Activated naive CD4-positive, alpha-beta T cell treated with anti-CD3 and anti-CD28 coated beads for 36 hours (primary cell): Measurements from ENCODE around the gene GRK6. TPM values are rescaled to one million over a fixed set of nuclear protein-coding genes. Genes with fewer than 3 reads are reported as not detected.
A peak's percentile ranks its signal among the peaks of the same experiment; 100 is the strongest.

ENCODE experiments used
- CTCF ChIA-PET: fragments of 350-600 bp; sonication (Branson Sonifier 250); formaldehyde crosslinking; loops from one replicate; lab custom pipeline; 2021; ENCODE audit warnings: antibody characterized with exemption; lab: Charles Lee
- DNase-seq: peaks from one replicate; pipeline ENCODE4 v3.0.0-alpha.2; 2020
- H3K27ac Mint-ChIP-seq: one replicate; pipeline ENCODE4 v1.8.0; 2021; ENCODE audit warnings: mild to moderate bottlenecking, mixed read lengths
- H3K27me3 Mint-ChIP-seq: one replicate; pipeline ENCODE4 v1.8.0; 2021; ENCODE audit warnings: low read depth, mixed read lengths
- H3K36me3 Mint-ChIP-seq: one replicate; pipeline ENCODE4 v1.8.0; 2021; ENCODE audit warnings: low read depth, mixed read lengths
- H3K4me1 Mint-ChIP-seq: one replicate; pipeline ENCODE4 v1.8.0; 2021; ENCODE audit warnings: low read depth, mixed read lengths
- H3K4me3 Mint-ChIP-seq: one replicate; pipeline ENCODE4 v1.8.0; 2021; ENCODE audit warnings: mild to moderate bottlenecking, moderate library complexity, mixed read lengths
- H3K9me3 Mint-ChIP-seq: one replicate; pipeline ENCODE4 v1.8.0; 2021; ENCODE audit warnings: mixed read lengths
- intact Hi-C: fragments of 100-400 bp; cut with micrococcal nuclease; formaldehyde crosslinking; loops from one replicate; pipeline ENCODE4 v1.15.1; 2023
- total RNA-seq, 2 experiments: library from RNA; stranded (reverse); gene quantifications; one replicate each; pipeline ENCODE4 v1.2.3, GENCODE V29; 2021

GRK6 gene
- total RNA-seq, 2 experiments from 2014 or later: 117 to 133 TPM

DNA sequence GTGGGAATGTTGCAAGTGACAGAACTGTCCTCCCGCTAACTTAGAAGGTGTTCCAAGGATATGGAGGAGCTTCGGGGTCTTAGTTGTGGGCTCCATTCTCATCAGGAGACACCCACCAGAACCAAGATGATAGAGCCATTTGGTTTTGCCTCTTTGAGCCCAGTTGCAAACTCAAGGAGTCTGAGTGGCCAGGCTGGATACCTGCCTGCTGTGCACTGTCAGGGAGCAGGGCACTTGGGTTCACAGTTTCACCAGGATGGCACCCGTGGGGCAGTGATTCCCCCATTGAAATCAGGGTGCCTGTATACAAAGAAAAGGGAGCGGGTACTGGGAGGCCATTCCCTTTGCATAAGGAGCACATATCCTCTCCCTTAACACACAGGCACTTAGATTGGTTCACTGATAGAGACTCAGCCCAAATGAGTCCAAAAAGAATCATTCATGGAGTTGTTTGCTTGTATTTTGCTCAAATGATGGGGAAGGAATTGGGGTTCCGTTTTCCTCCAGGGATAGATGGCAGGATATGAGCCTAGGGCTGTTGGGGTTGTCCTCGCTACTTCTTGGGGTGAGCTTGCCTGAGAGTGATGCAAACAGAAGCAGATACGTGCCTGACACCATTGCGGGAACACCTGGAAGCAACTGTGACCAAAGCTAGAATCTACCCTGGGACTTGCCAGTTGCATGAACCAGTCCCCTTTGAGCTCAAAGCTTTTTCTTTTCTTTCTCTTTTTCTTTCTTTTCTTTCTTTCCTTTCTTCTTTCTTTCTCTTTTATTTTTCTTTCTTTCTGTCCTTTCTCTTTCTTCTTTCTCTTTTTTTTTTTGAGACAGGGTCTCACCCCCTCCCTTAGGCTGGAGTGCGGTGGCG is 18.8 kb downstream of the GRK6 start:
- no peaks in the 10 kb centered on the region for H3K27me3 Mint-ChIP-seq
- peak overlapping the region; percentile 92 for H3K27ac Mint-ChIP-seq
- H3K4me1 Mint-ChIP-seq: peaks cover 51% of the 10 kb centered on the region
- CTCF ChIA-PET: interaction anchor here (0.7 to 8.6 kb wide), 10 partner anchors 9 to 135 kb away, joined by 3 to 131 read pairs (median 7); no protein-coding TSS in a partner anchor
- no peaks in the 10 kb centered on the region for H3K9me3 Mint-ChIP-seq
- intact Hi-C loops: loop anchor here (1.0 to 2.0 kb wide), 3 partner anchors 9 to 40 kb away; no protein-coding TSS in a partner anchor
- H3K36me3 Mint-ChIP-seq: peaks cover 5% of the 10 kb centered on the region
- DNase-seq: peak; percentile 70
- H3K4me3 Mint-ChIP-seq: peak overlapping the region; percentile 77

DNA sequence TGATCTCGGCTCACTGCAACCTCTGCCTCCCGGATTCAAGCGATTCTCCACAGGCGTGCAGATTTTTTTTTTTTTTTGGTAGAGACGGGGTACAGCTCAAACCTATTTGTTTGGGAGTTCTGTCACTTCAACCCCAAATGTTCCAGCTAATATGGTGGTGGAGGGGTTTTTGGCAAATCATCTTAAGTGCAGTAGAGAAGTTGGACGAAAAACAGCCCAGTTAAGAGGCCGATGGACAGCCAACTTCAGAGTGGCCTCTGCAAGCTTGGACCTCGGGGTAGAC is 19.4 kb downstream of the GRK6 start:
- CTCF ChIA-PET: interaction anchor here (0.7 to 8.6 kb wide), 10 partner anchors 9 to 136 kb away, joined by 3 to 131 read pairs (median 7); no protein-coding TSS in a partner anchor
- intact Hi-C loops: loop anchor here (1.0 to 2.0 kb wide), 3 partner anchors 8 to 41 kb away; no protein-coding TSS in a partner anchor
- H3K27ac Mint-ChIP-seq: peak overlapping the region; percentile 92
- H3K4me1 Mint-ChIP-seq: peaks cover 48% of the 10 kb centered on the region
- peaks cover 2% of the 10 kb centered on the region for H3K36me3 Mint-ChIP-seq
- H3K27me3 Mint-ChIP-seq: no peaks in the 10 kb centered on the region
- H3K9me3 Mint-ChIP-seq: no peaks in the 10 kb centered on the region
- H3K4me3 Mint-ChIP-seq: peak overlapping the region; percentile 77
- no peak for DNase-seq

DNA sequence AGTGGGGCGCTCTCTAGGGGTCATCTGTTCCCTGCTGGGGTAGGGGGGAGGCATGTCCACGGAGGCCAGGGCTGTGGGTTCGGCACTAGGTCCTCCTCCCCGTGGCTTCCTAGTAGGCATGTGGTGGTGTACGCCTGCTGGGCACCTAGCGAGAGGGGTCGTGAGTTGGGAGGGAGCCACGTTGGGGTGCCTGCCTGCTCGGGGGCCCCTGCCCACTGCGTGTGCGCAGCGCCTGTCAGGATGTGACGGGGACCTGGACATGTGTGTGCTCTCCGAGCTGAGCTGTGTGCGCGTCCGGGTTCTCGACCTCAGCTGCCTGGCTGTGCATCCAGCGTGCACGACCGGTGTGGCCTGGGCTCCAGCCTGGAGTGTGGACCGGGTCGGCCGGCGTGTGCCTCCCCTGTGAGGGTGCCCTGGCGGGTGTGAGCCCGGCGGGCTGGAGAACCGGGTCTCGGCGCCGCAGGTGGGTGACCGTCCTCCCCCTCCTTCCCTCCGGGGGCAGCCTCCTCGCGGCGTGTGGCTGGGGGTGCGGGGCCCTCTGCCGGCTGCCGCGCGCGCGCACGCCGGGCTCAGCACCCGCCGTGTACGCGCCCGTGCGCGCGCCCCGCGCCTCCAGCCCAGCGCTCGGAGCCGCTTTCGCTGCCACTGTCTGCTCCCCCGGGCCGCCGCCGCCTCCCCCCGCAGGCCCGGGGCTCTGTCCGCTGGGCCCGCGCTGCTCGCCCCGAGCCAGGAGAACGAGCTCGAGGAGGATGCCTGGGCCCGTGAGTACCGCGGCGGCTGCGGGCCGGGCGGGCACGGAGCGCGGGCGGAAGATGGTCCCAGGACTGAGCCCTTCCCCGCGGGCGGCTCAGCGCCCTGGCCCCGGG is 20.0 kb downstream of the GRK6 start, which contains the start of gene PRR7:
TSS of gene PRR7 (plus strand) at position 615 of the 866 bp plus-strand sequence. CDS start 8,254 bp downstream, outside the sequence.
- Mint-ChIP-seq H3K4me1 (peaks cover 45% of the 10 kb centered on the region), H3K27ac (peak within 1 kb of the TSS; percentile 92), H3K36me3 (peaks cover 2% of the 10 kb centered on the region), H3K27me3 (no peaks in the 10 kb centered on the region), H3K9me3 (no peaks in the 10 kb centered on the region), H3K4me3 (peak within 1 kb of the TSS; percentile 77)
- intact Hi-C loops: no loop called here
- peak; percentile 65 for DNase-seq
- CTCF ChIA-PET: interaction anchor here (1.0 to 8.6 kb wide), 8 partner anchors 9 to 86 kb away, joined by 3 to 131 read pairs (median 24); no protein-coding TSS in a partner anchor

DNA sequence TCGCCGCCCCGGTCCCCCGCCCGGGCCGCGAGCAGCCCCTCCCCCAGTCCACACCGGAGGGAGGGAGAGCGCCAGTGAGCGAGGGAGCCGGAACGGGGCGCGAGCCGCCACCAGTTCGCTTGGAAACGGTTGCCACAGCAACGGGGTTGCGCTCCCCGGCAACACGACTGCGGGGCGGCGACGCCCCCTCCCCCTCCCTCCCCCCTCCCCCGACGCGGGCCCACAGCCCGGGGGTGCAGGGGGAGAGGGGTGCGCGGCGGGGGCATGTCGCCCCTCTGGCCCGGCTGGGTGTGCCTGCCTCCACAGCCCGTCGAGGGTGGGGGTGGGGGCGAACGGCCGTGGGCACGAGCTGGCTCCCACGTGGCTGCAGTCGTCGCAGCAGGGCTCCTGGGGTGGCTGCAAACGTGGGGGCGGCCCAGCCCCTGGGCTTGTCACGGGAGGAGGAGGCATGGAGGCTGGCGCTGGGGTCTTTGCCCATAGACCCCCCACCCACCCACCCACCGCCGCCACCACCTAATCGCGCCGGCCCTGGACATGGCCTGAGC is 20.7 kb downstream of the GRK6 start:
- peak overlapping the region; percentile 56 for H3K4me3 Mint-ChIP-seq
- no peaks in the 10 kb centered on the region for H3K36me3 Mint-ChIP-seq
- CTCF ChIA-PET: interaction anchor here (1.4 to 8.6 kb wide), 7 partner anchors 8 to 137 kb away, joined by 4 to 131 read pairs (median 37); no protein-coding TSS in a partner anchor
- intact Hi-C loops: no loop called here
- no peaks in the 10 kb centered on the region for H3K27me3 Mint-ChIP-seq
- peaks cover 45% of the 10 kb centered on the region for H3K4me1 Mint-ChIP-seq
- DNase-seq: peak; percentile 72
- no peaks in the 10 kb centered on the region for H3K9me3 Mint-ChIP-seq
- H3K27ac Mint-ChIP-seq: no peak overlapping the region

- Mint-ChIP-seq H3K9me3 (no peaks in the 10 kb centered on the region), H3K4me1 (peaks cover 46% of the 10 kb centered on the region), H3K36me3 (no peaks in the 10 kb centered on the region), H3K27ac (peak overlapping the region; percentile 42), H3K4me3 (peak overlapping the region; percentile 56), H3K27me3 (no peaks in the 10 kb centered on the region)
- no peak for DNase-seq
- CTCF ChIA-PET: interaction anchor here (1.4 to 8.6 kb wide), 7 partner anchors 7 to 138 kb away, joined by 4 to 131 read pairs (median 37); no protein-coding TSS in a partner anchor
- intact Hi-C loops: no loop called here
Measured at GRCh38 chr5:177447611-177448243, 21.3 kb downstream of the GRK6 start.

DNA sequence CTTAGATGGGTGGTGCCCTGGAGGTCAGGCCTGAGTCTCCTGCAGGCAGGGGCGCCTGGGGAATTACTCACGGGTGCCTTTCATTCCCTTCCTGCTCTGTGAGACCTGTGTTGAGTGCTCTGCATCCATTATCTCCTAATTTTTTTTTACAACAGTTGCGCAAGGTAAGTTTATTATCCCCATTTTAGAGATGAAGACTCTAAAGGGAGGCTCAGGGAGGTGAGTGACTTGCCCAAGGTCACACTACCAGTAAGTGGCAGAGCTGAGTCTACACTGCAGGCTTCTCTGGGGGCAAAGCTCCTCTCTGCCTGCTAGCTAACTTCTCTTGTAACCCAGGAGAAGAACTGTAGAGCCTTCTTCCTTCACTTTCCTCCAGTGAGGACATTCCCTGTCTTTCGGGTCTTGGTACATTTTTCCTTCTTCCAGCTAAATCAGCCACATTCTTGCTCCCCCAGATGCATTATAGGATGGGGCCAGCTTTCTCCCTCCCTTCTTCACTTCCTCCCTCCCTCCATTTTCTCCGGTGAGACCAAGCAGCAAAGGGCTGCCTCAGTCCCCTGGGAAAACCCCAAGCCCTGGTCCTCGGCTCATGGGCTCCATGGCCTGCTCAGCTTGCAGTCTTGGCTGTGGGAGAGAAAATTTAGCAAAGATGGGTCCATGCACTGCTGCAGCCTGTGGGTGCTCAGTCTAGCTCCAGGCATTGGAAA is 21.9 kb downstream of the GRK6 start:
- no peaks in the 10 kb centered on the region for H3K36me3 Mint-ChIP-seq
- H3K9me3 Mint-ChIP-seq: no peaks in the 10 kb centered on the region
- peak overlapping the region; percentile 56 for H3K4me3 Mint-ChIP-seq
- H3K27ac Mint-ChIP-seq: peak overlapping the region; percentile 42
- peaks cover 48% of the 10 kb centered on the region for H3K4me1 Mint-ChIP-seq
- CTCF ChIA-PET: interaction anchor here (1.3 to 8.6 kb wide), 7 partner anchors 7 to 139 kb away, joined by 3 to 131 read pairs (median 9); no protein-coding TSS in a partner anchor
- no peak for DNase-seq
- H3K27me3 Mint-ChIP-seq: no peaks in the 10 kb centered on the region
- intact Hi-C loops: no loop called here

- CTCF ChIA-PET: interaction anchor here (1.0 to 8.6 kb wide), 7 partner anchors 24 to 59 kb away, joined by 3 to 131 read pairs (median 5); no protein-coding TSS in a partner anchor
- H3K36me3 Mint-ChIP-seq: no peaks in the 10 kb centered on the region
- intact Hi-C loops: no loop called here
- no peaks in the 10 kb centered on the region for H3K27me3 Mint-ChIP-seq
- no peak for DNase-seq
- H3K4me1 Mint-ChIP-seq: peaks cover 46% of the 10 kb centered on the region
- no peak overlapping the region for H3K27ac Mint-ChIP-seq
- H3K9me3 Mint-ChIP-seq: no peaks in the 10 kb centered on the region
- no peak overlapping the region for H3K4me3 Mint-ChIP-seq
Measured at GRCh38 chr5:177449140-177450061, 22.9 kb downstream of the GRK6 start.

GRCh38 chr5:177450667-177451424 is 24.4 kb downstream of the GRK6 start:
- intact Hi-C loops: no loop called here
- Mint-ChIP-seq H3K9me3 (no peaks in the 10 kb centered on the region), H3K4me3 (no peak overlapping the region), H3K4me1 (peaks cover 32% of the 10 kb centered on the region), H3K27ac (no peak overlapping the region), H3K27me3 (no peaks in the 10 kb centered on the region), H3K36me3 (no peaks in the 10 kb centered on the region)
- CTCF ChIA-PET: interaction anchor here (1.1 to 8.6 kb wide), 6 partner anchors 43 to 141 kb away, joined by 3 to 161 read pairs (median 4); partner anchors contain the start of genes F12 and PFN3
- no peak for DNase-seq

GRCh38 chr5:177452688-177453638 is 26.5 kb downstream of the GRK6 start:
- H3K9me3 Mint-ChIP-seq: no peaks in the 10 kb centered on the region
- no peak for DNase-seq
- intact Hi-C loops: no loop called here
- CTCF ChIA-PET: interaction anchor here (1.1 to 7.1 kb wide), 13 partner anchors 8 to 143 kb away, joined by 3 to 161 read pairs (median 6); partner anchors contain the start of genes F12, PFN3 and PRR7
- peaks cover 28% of the 10 kb centered on the region for H3K4me1 Mint-ChIP-seq
- no peak overlapping the region for H3K27ac Mint-ChIP-seq
- no peaks in the 10 kb centered on the region for H3K27me3 Mint-ChIP-seq
- no peak overlapping the region for H3K4me3 Mint-ChIP-seq
- no peaks in the 10 kb centered on the region for H3K36me3 Mint-ChIP-seq
